IPS-18c (cell line): Measurements from ENCODE around the gene RNF215.

ENCODE experiments used
- H3K4me3 ChIP-seq: 2 replicates; pipeline ENCODE4 v1.7.0; 2013; ENCODE audit warnings: low read depth, mild to moderate bottlenecking, low read length, moderate library complexity; ENCODE audit not compliant: insufficient read depth
- H3K9me3 ChIP-seq: one replicate; pipeline ENCODE4 v1.6.1; 2013; ENCODE audit warnings: mild to moderate bottlenecking, low read length, moderate library complexity; ENCODE audit not compliant: control insufficient read depth, insufficient read depth

The RNF215 gene

GRCh38 chr22:30386960-30387827 lies at the start of gene RNF215:
RNF215 (minus strand) TSS chr22:30387411; CDS start chr22:30387313, 98 bp downstream.
- Histone ChIP-seq H3K4me3 (peak within 1 kb of the TSS; percentile 69), H3K9me3 (no peaks in the 10 kb centered on the region)

GRCh38 chr22:30436196-30436595 lies 49.0 kb upstream of the RNF215 start:
- Histone ChIP-seq H3K9me3 (peaks cover 5% of the 10 kb centered on the region), H3K4me3 (no peak overlapping the region; the same call in 1 of the 2 replicates)

- H3K4me3 ChIP-seq: no peak overlapping the region
- peaks cover 5% of the 10 kb centered on the region for H3K9me3 ChIP-seq
These were observed 48.5 kb upstream of the RNF215 start for GRCh38 chr22:30435674-30436126.

- H3K9me3 ChIP-seq: peaks cover 5% of the 10 kb centered on the region
- no peak overlapping the region for H3K4me3 ChIP-seq
These were observed 47.6 kb upstream of the RNF215 start for GRCh38 chr22:30434843-30435242.

- H3K9me3 ChIP-seq: peaks cover 5% of the 10 kb centered on the region
- no peak overlapping the region for H3K4me3 ChIP-seq
These were observed 46.6 kb upstream of the RNF215 start for GRCh38 chr22:30433773-30434172.

- Histone ChIP-seq H3K4me3 (no peak overlapping the region), H3K9me3 (peaks cover 5% of the 10 kb centered on the region)
These were observed 46.0 kb upstream of the RNF215 start for GRCh38 chr22:30433227-30433626.

- Histone ChIP-seq H3K4me3 (no peak overlapping the region), H3K9me3 (peaks cover 5% of the 10 kb centered on the region)
These were observed 45.3 kb upstream of the RNF215 start for GRCh38 chr22:30432520-30432919.

GRCh38 chr22:30432096-30432495 lies 44.9 kb upstream of the RNF215 start:
- Histone ChIP-seq H3K4me3 (no peak overlapping the region), H3K9me3 (peaks cover 5% of the 10 kb centered on the region)

GRCh38 chr22:30430933-30431332 lies 43.7 kb upstream of the RNF215 start:
- H3K4me3 ChIP-seq: no peak overlapping the region
- H3K9me3 ChIP-seq: peaks cover 4% of the 10 kb centered on the region

- no peaks in the 10 kb centered on the region for H3K9me3 ChIP-seq
- H3K4me3 ChIP-seq: no peak overlapping the region
These were observed 42.7 kb upstream of the RNF215 start for GRCh38 chr22:30429887-30430286.

GRCh38 chr22:30427871-30428270 lies 40.7 kb upstream of the RNF215 start:
- no peak overlapping the region for H3K4me3 ChIP-seq

GRCh38 chr22:30426388-30427353 lies 39.5 kb upstream of the RNF215 start:
- Histone ChIP-seq H3K9me3 (no peaks in the 10 kb centered on the region), H3K4me3 (peak overlapping the region; percentile 87)

More at GRCh38 chr22:30427871-30428270, 40.7 kb upstream of the RNF215 start:
- no peaks in the 10 kb centered on the region for H3K9me3 ChIP-seq

- Histone ChIP-seq H3K9me3 (no peaks in the 10 kb centered on the region), H3K4me3 (peak within 1 kb of the TSS; percentile 90)
These were observed 38.6 kb upstream of the RNF215 start, which contains the start of gene MTFP1 for GRCh38 chr22:30425616-30426387. MTFP1 (plus strand) TSS chr22:30425768; CDS start chr22:30425880, 112 bp downstream.

- Histone ChIP-seq H3K9me3 (no peaks in the 10 kb centered on the region), H3K4me3 (peak overlapping the region; percentile 87; the same call in 1 of the 2 replicates)
These were observed 38.1 kb upstream of the RNF215 start for GRCh38 chr22:30425327-30425615.

- Histone ChIP-seq H3K9me3 (no peaks in the 10 kb centered on the region), H3K4me3 (peak overlapping the region; percentile 90)
These were observed 37.5 kb upstream of the RNF215 start for GRCh38 chr22:30424534-30425326.

GRCh38 chr22:30423959-30424533 lies 36.8 kb upstream of the RNF215 start:
- Histone ChIP-seq H3K9me3 (no peaks in the 10 kb centered on the region), H3K4me3 (peak overlapping the region; percentile 90)
